H1 (cell line): ENCODE results near the gene USP43. TPM values are rescaled to one million over a fixed set of nuclear protein-coding genes. Genes with fewer than 3 reads are reported as not detected.

Experiments
- CTCF ChIA-PET: fragments of 300-600 bp; sonication (Branson Sonifier 250); formaldehyde crosslinking; loops from one replicate; lab custom pipeline; 2021; ENCODE audit not compliant: partially characterized antibody; lab: Charles Lee
- POLR2A ChIA-PET: fragments of 300-600 bp; sonication (Branson Sonifier 250); formaldehyde crosslinking; loops from one replicate; lab custom pipeline; 2021; ENCODE audit warnings: inconsistent platforms; ENCODE audit not compliant: partially characterized antibody; lab: Charles Lee
- DNase-seq, 2 experiments: peaks; one replicate each; pipeline versions ENCODE4 v3.0.0 to v3.0.0-alpha.2; 2010 to 2022; ENCODE audit warnings: low spot score in 2 of 2, low read depth in 1 of 2, mixed read lengths in 1 of 2
- FAIRE-seq: peaks from 2 replicates; lab custom pipeline; 2011; peaks lifted over from hg19 to GRCh38; lab: Jason Lieb, UNC
- H2AFZ ChIP-seq: 2 replicates; pipeline ENCODE4 v1.8.1; 2012; ENCODE audit warnings: low read length, inconsistent platforms
- H2AK5ac ChIP-seq: 2 replicates; pipeline ENCODE4 v1.6.1; 2013; ENCODE audit warnings: low read depth, low read length
- H2BK120ac ChIP-seq: replicated peaks from 2 replicates; pipeline ENCODE3; 2013; ENCODE audit warnings: low read depth, low read length, inconsistent platforms
- H2BK12ac ChIP-seq: 2 replicates; pipeline ENCODE4 v1.6.1; 2013; ENCODE audit warnings: low read depth, low read length
- H2BK15ac ChIP-seq: 2 replicates; pipeline ENCODE4 v1.6.1; 2013; ENCODE audit warnings: low read length
- H2BK20ac ChIP-seq: 2 replicates; pipeline ENCODE4 v1.6.1; 2013; ENCODE audit warnings: low read length
- H2BK5ac ChIP-seq: 2 replicates; pipeline ENCODE4 v1.6.1; 2013; ENCODE audit warnings: low read depth, low read length
- H3K14ac ChIP-seq: 2 replicates; pipeline ENCODE4 v1.6.1; 2013; ENCODE audit warnings: inconsistent platforms; ENCODE audit not compliant: insufficient read length
- H3K18ac ChIP-seq: 2 replicates; pipeline ENCODE4 v1.6.1; 2013; ENCODE audit warnings: low read length; ENCODE audit errors: extremely low read depth
- H3K23ac ChIP-seq: 2 replicates; pipeline ENCODE4 v1.6.1; 2013; ENCODE audit warnings: inconsistent platforms; ENCODE audit not compliant: insufficient read length
- H3K23me2 ChIP-seq: 2 replicates; pipeline ENCODE4 v1.6.1; 2013; ENCODE audit warnings: low read depth, low read length
- H3K27ac ChIP-seq: 2 replicates; pipeline ENCODE4 v1.6.1; 2011; ENCODE audit warnings: low read depth, low read length, inconsistent platforms
- H3K27me3 ChIP-seq, 4 experiments: replicated peaks in 1 of 4; 1 replicate in 1 of 4; 2 replicates in 3 of 4; pipeline versions ENCODE4 v1.6.1 to v1.8.1; 2011 to 2013; ENCODE audit warnings: low read length in 3 of 4, mild to moderate bottlenecking in 3 of 4, inconsistent platforms in 2 of 4, mixed read lengths in 2 of 4, moderate library complexity in 1 of 4; ENCODE audit not compliant: control insufficient read depth in 3 of 4, insufficient read depth in 3 of 4; ENCODE audit errors: extremely low read depth in 1 of 4
- H3K36me3 ChIP-seq, 4 experiments: 2 replicates each; pipeline versions ENCODE4 v1.6.1 to v1.8.1; 2011 to 2013; ENCODE audit warnings: mild to moderate bottlenecking in 4 of 4, low read length in 3 of 4, moderate library complexity in 2 of 4, control low read depth in 1 of 4, inconsistent platforms in 1 of 4; ENCODE audit not compliant: insufficient read depth in 4 of 4, control insufficient read depth in 2 of 4
- H3K4ac ChIP-seq: replicated peaks from 2 replicates; pipeline ENCODE3; 2013; ENCODE audit warnings: low read length, low read depth, mixed read lengths, inconsistent platforms; ENCODE audit not compliant: insufficient read length
- H3K4me1 ChIP-seq, 4 experiments: replicated peaks in 1 of 4; 1 replicate in 1 of 4; 2 replicates in 3 of 4; pipeline versions ENCODE4 v1.6.1 to v1.8.1; 2011 to 2013; ENCODE audit warnings: low read length in 3 of 4, inconsistent platforms in 2 of 4, mixed read lengths in 1 of 4; ENCODE audit not compliant: insufficient read depth in 4 of 4, control insufficient read depth in 3 of 4
- H3K4me2 ChIP-seq, 2 experiments: 2 replicates each; pipeline versions ENCODE4 v1.6.1 to v1.8.1; 2011 to 2013; ENCODE audit warnings: low read depth in 2 of 2, low read length in 2 of 2, control low read depth in 1 of 2, inconsistent platforms in 1 of 2, mild to moderate bottlenecking in 1 of 2; ENCODE audit not compliant: insufficient read depth in 1 of 2
- H3K4me3 ChIP-seq, 4 experiments: fragments of 200-600, 300-600 bp in 1 of 4; sonication (generic), shearing (Covaris generic), sonication (Bioruptor Twin) in 1 of 4; 2 replicates each; pipeline versions ENCODE4 v1.5.1 to v1.8.1; 2011 to 2016; ENCODE audit warnings: low read length in 4 of 4, low read depth in 3 of 4, control low read depth in 2 of 4, inconsistent platforms in 2 of 4, mild to moderate bottlenecking in 2 of 4, mixed read lengths in 1 of 4, moderate library complexity in 1 of 4; ENCODE audit not compliant: insufficient read depth in 2 of 4; ENCODE audit errors: extremely low read depth in 1 of 4
- H3K56ac ChIP-seq: replicated peaks from 2 replicates; pipeline ENCODE3; 2013; ENCODE audit warnings: low read depth, mild to moderate bottlenecking, mixed read lengths, low read length, inconsistent platforms; ENCODE audit not compliant: insufficient read length
- H3K79me1 ChIP-seq: 2 replicates; pipeline ENCODE4 v1.6.1; 2013; ENCODE audit warnings: low read depth, low read length, control low read depth
- H3K79me2 ChIP-seq, 2 experiments: 2 replicates each; pipeline versions ENCODE4 v1.6.1 to v1.8.1; 2012 to 2013; ENCODE audit warnings: low read length in 2 of 2, mild to moderate bottlenecking in 2 of 2, inconsistent platforms in 1 of 2; ENCODE audit not compliant: insufficient read depth in 2 of 2, control insufficient read depth in 1 of 2
- H3K9ac ChIP-seq, 4 experiments: replicated peaks in 1 of 4; 1 replicate in 1 of 4; 2 replicates in 3 of 4; pipeline versions ENCODE4 v1.6.1 to v1.8.1; 2011 to 2013; ENCODE audit warnings: low read depth in 3 of 4, low read length in 3 of 4, control low read depth in 2 of 4, mild to moderate bottlenecking in 2 of 4, moderate library complexity in 2 of 4, inconsistent platforms in 1 of 4; ENCODE audit errors: extremely low read depth in 1 of 4
- H3K9me3 ChIP-seq, 2 experiments: 2 replicates each; pipeline versions ENCODE4 v1.6.1 to v1.8.1; 2012 to 2013; ENCODE audit warnings: mild to moderate bottlenecking in 2 of 2, moderate library complexity in 2 of 2, control low read depth in 1 of 2, inconsistent platforms in 1 of 2, low read depth in 1 of 2, low read length in 1 of 2, mixed read lengths in 1 of 2; ENCODE audit not compliant: insufficient read depth in 2 of 2
- H4K20me1 ChIP-seq, 2 experiments: replicated peaks in 1 of 2; 2 replicates each; pipeline versions ENCODE3 to v1.8.1; 2011 to 2013; ENCODE audit warnings: inconsistent platforms in 2 of 2, low read length in 2 of 2, mild to moderate bottlenecking in 1 of 2; ENCODE audit not compliant: insufficient read depth in 2 of 2, control insufficient read depth in 1 of 2
- H4K5ac ChIP-seq: 2 replicates; pipeline ENCODE4 v1.6.1; 2013; ENCODE audit warnings: low read length, low read depth, mixed read lengths, inconsistent platforms; ENCODE audit not compliant: insufficient read length
- H4K8ac ChIP-seq: 2 replicates; pipeline ENCODE4 v1.8.0; 2013; ENCODE audit warnings: mild to moderate bottlenecking, moderate library complexity, low read length, inconsistent platforms; ENCODE audit not compliant: insufficient read depth; ENCODE audit errors: extremely low read depth
- H4K91ac ChIP-seq: replicated peaks from 2 replicates; pipeline ENCODE3; 2013; ENCODE audit warnings: low read length, mixed read lengths, inconsistent platforms; ENCODE audit not compliant: insufficient read length
- CEBPB ChIP-seq: IDR thresholded peaks from 2 replicates; pipeline ENCODE4 v1.6.1; 2012; ENCODE audit warnings: low read depth, low read length
- POLR2A ChIP-seq, 2 experiments: IDR thresholded peaks; 1 replicate in 1 of 2; 2 replicates in 1 of 2; pipeline ENCODE4 v1.6.1; 2011; ENCODE audit warnings: low read depth in 2 of 2, low read length in 2 of 2, mild to moderate bottlenecking in 2 of 2; ENCODE audit errors: control extremely low read depth in 1 of 2
- SUZ12 ChIP-seq: fragments of 200-600 bp; sonication (generic); IDR thresholded peaks from 2 replicates; pipeline ENCODE4 v1.6.1; 2012; ENCODE audit warnings: mild to moderate bottlenecking, inconsistent platforms, low read length, moderate library complexity, mixed read lengths
- TBP ChIP-seq: IDR thresholded peaks from 2 replicates; pipeline ENCODE4 v1.6.1; 2011; ENCODE audit warnings: low read depth, low read length, improper control_type of control experiment
- WGBS, 2 experiments: shearing (Covaris generic) in 1 of 2; methylation state at CpG; one replicate each; pipeline versions ENCODE4 v1.1.6 to v1.1.7; 2013 to 2015; ENCODE audit warnings: low lambda C conversion rate in 2 of 2, mixed read lengths in 2 of 2, inconsistent platforms in 1 of 2, low coverage in 1 of 2, missing lambda C conversion rate in 1 of 2; ENCODE audit not compliant: insufficient replicate concordance in 2 of 2, insufficient coverage in 1 of 2, insufficient read length in 1 of 2; ENCODE audit errors: extremely low coverage in 1 of 2, missing lambda C conversion rate in 1 of 2; 5-methylcytosine and 5-hydroxymethylcytosine counted together
- polyA plus RNA-seq, 7 experiments: library from polyadenylated mRNA; depleted of rRNA in 3 of 7; stranded (reverse) in 5 of 7; unstranded in 2 of 7; fragments of >200 nt in 5 of 7; fragments of 200-250 nt in 2 of 7; gene quantifications; 1 replicate in 5 of 7; 2 replicates in 1 of 7; 4 replicates in 1 of 7; pipeline versions ENCODE4 v1.2.1 to v1.2.3, GENCODE V29; 2011 to 2013; ENCODE audit warnings: missing spikeins in 2 of 7, mixed read lengths in 2 of 7
- total RNA-seq: library from RNA; stranded (reverse); fragmentation: NEBNext Ultra II Directional; extraction: Animal tissue kit (Norgen Biotek cat#: 25700); gene quantifications from 2 replicates; pipeline ENCODE4 v1.2.1, GENCODE V29; 2021

USP43 gene
- total and polyA plus RNA-seq, 2 of the 8 experiments (the other 6 are each of a cell fraction or from before 2014, with no cell fraction given) = 3.0 to 7.2 TPM

DNA sequence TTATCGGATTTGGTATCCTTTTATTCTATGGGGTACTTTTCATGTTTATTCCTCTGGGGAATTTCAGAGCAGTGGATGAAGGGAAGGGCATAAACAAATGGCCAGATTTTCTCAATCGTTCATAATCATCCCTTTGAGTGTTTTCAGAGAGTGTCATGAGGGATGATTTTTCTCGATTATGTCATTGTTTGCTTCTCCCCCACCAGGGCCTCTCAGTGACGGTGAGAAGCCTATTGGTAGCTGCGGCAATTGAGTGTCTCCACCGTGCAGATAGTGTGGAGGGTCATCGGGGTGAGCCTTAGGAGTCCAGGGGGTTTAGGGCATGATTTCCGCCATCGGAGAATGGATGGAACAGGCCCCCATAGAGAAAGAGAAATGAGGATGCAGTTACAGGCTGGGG lies 57.2 kb downstream of the USP43 start:
- Histone ChIP-seq H3K36me3 (no peaks in the 10 kb centered on the region; a peak in 1 of 8 replicates), H3K9ac (no peak overlapping the region), H3K23me2 (no peaks in the 10 kb centered on the region), H2AK5ac (no peak overlapping the region), H3K79me1 (0 out of 2 replicates have a peak, but pooled peaks cover 2% of the 10 kb centered on the region), H4K5ac (no peak overlapping the region), H3K27me3 (no peaks in the 10 kb centered on the region), H3K23ac (no peak overlapping the region), H3K4me2 (no peak overlapping the region), H3K56ac (no peak overlapping the region), H2BK15ac (no peak overlapping the region), H4K91ac (no peak overlapping the region), H2BK5ac (no peak overlapping the region), H4K8ac (no peak overlapping the region), H3K27ac (no peak overlapping the region), H3K14ac (no peak overlapping the region), H3K4me1 (no peaks in the 10 kb centered on the region), H2BK20ac (no peak overlapping the region), H3K18ac (no peak overlapping the region), H3K9me3 (no peaks in the 10 kb centered on the region), H2BK120ac (no peak overlapping the region), H2BK12ac (no peak overlapping the region), H2AFZ (no peak overlapping the region), H4K20me1 (peaks cover 0 to 3% of the 10 kb centered on the region in 2 experiments), H3K4ac (no peak overlapping the region), H3K79me2 (no peaks in the 10 kb centered on the region), H3K4me3 (no peak overlapping the region)
- POLR2A ChIA-PET = interaction anchor here (1.2 kb wide), 1 partner anchor 57 kb away, joined by 3 read pairs; the partner anchor contains the start of gene USP43
- no peak for TF ChIP-seq SUZ12
- TF ChIP-seq CEBPB = no peak
- no peak for TF ChIP-seq TBP
- TF ChIP-seq POLR2A (IDR thresholded peaks at IDR 0.05; ENCODE audit: control extremely low read depth in 1 of 2, low read depth in 2 of 2, low read length in 2 of 2) = no peak
- no peak for DNase-seq
- WGBS, 2 experiments = 88% methylated on average over 9 of the region's 9 CpGs; no CpG with 5 or more reads in 1 of the 2 experiments
- FAIRE-seq = no peak
- CTCF ChIA-PET = interaction anchor here (0.6 to 1.7 kb wide), 3 partner anchors 15 to 946 kb away, joined by 3 to 6 read pairs (median 4); no protein-coding TSS in a partner anchor
